Astrocyte (in vitro differentiated cells and primary cell): Measurements from ENCODE around the gene SLC25A21.

Experiments used
- CTCF ChIP-seq: IDR thresholded peaks from 2 replicates; pipeline ENCODE4 v1.5.1; 2011; ENCODE audit warnings: low read depth, mild to moderate bottlenecking, inconsistent platforms, low read length, moderate library complexity; ENCODE audit not compliant: insufficient read depth
- EZH2 ChIP-seq: IDR thresholded peaks from 2 replicates; pipeline ENCODE4 v1.6.1; 2012; ENCODE audit warnings: mild to moderate bottlenecking, low read length, inconsistent platforms; ENCODE audit not compliant: insufficient read depth

- no peak for TF ChIP-seq CTCF
- TF ChIP-seq EZH2 = no peak
Observed at GRCh38 chr14:37139710-37140109, 32.7 kb downstream of the SLC25A21 start.
